Left lobe of liver (tissue), 2 donors: ENCODE measurements around the gene C8G. TPM values are rescaled to one million over a fixed set of nuclear protein-coding genes. Genes with fewer than 3 reads are reported as not detected.

Experiments used
- ATAC-seq: fragments of 200-7000 bp; cut with Tn5 transposase; one replicate; pipeline ENCODE4 v1.9.1; 2020; ENCODE audit warnings: mild to moderate bottlenecking, moderate library complexity
- DNase-seq: peaks from one replicate; pipeline ENCODE4 v3.0.0-alpha.2; 2020; ENCODE audit warnings: low spot score
- total RNA-seq: library from RNA; stranded (reverse); gene quantifications from one replicate; pipeline ENCODE4 v1.2.1, GENCODE V29; 2021
- donor health status: DM: no; HTN: no; CAD: no; lungs with moderate emphysema.
- donor health status: DM: no; HTN: yes; CAD: no.

C8G gene
- total RNA-seq, 1 donor from 2014 or later, result 411 TPM

- DNase-seq, result no peak
- no peak for ATAC-seq
These were observed 19.2 kb downstream of the C8G start for GRCh38 chr9:136964171-136964689.

GRCh38 chr9:136964833-136965422, 19.9 kb downstream of the C8G start:
- ATAC-seq (no peak), DNase-seq (no peak)

DNA sequence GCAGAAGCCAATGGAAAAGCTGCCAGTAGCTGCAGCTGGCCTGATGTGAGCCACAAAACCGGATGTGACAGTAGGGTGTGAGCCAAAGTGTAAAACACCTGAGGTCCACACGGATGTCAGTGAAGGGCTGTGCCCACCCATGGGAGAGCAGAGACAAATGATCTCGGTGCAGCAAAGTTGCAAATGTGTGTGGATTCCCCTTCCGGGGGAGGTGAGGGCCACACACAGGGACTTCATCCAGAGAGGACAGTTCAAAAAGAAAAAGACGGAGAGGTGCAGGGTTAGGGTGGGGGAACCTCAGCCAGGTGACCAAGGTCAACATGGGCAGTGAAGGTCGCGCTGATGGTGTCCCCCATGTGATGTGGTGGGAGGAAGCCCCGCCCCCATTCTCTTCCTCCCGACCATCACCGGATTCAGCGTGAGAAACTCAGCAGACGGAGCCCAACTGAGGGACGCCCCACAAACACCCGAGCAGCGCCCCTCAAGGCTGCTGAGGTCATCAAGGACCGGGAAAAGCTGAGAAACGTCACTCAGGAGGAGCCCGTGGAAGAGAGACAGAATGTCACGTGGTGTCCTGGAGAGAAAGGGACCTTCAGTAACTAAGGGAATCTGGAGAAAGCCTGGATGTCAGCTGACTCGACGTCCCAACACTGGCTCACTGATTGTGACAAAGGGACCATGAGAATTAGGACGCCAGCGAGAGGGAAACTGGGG, 20.9 kb downstream of the C8G start:
- ATAC-seq, result no peak
- no peak for DNase-seq

DNA sequence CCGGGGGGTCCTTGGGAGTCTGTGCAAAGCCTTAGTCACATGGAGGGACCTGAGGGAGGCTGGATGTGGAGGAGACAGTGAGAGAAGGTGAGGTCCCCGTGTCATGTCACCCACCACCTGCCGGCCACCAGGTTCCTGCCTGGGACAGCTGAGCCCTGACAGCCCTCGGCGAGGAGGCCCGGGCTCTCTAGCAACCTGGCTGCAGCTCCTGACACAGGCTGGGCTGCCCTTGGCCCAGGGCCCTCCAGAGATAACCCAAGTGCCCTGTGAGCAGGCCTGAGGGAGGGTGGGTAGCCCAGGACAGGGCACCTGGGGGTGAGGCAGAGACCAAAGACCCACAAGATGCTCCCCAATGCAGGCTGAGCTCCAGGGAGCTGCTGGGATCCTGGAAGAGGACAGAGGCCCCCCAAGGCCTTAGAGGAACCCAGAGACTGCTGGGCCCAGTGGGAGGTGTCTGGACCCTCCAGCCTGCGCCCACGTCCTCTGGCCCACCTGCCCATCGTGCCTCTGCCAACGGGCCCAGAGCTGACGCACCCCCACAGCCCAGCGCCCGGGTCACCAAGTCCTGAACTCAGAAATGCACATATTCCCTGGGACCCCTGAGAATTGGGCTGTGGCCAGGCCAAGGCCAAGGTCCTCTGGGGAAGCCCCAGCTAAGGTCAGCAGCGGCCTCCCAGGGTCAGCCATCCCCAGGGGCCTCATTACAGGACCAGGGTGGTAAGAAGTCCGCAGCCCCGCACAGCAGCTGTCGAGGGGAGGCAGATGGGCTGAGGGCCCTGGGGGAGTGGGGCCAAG, 23.5 kb downstream of the C8G start:
- peak; percentile 31 for ATAC-seq
- no peak for DNase-seq

DNA sequence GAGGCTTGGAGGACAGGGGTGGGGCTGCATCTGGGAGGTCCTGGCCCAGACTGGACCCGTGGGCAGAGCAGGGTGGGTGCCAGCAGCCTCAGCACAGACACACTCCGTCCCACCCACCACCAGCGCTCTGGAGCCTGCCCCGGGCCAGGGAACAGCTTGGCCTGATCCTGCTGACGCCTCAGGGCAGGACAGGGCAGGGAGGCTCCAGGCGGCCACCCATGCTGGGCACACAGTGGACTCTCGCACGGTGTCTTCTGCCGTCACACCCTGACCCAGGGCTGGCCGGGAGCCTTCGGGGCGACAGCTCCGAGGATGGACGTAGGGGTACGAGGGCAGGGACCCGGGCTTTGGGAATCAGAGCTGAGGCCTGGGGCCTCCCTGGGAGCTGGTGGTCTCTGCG, 24.1 kb downstream of the C8G start:
- DNase-seq (no peak), ATAC-seq (peak; percentile 19)

- no peak for DNase-seq
- ATAC-seq, result no peak
These were observed 24.7 kb downstream of the C8G start for GRCh38 chr9:136969774-136970173.

DNA sequence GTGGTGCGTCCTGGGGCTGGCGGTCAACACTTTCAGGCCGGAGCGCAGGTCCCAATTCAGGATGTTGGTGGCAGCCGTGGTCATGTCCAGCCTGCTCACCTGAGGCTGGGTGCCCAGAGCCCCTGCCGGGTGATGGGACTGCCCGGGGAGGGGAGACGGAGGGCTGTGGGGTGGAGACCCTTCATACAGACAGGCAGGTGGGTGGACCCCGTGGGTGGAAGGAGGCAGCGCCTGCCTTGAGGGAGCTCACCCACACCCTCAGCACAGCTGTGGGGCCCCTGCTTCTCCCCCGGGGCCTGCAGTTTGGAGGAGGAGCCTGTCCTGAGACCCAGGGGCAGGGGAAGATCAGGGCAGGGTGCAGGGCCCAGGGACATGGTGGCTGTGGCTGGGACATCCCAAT, 25.3 kb downstream of the C8G start:
- DNase-seq (no peak), ATAC-seq (no peak)

DNA sequence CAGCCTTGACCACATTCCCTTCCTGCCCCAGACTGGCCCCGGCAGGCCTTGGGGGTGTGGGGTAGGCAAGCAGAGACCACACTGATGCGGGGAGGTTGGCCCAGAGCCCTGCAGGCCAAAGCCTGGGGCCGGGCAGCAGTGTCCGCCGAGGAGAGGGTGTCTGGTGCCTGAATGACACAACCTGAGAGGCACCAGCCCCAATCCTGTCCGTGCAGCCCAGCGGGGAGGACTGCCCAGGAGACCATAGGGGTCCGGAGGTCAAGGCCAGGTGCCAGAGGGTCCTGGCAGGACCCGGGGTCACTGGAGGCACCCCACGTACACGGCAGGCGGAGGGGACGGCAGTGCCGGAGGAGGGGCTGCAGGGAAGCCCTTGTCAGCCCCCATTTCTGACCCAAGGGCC, 26.7 kb downstream of the C8G start:
- ATAC-seq (no peak), DNase-seq (no peak)

- no peak for ATAC-seq
- DNase-seq, result no peak
These were observed 27.3 kb downstream of the C8G start for GRCh38 chr9:136972335-136972734.

DNA sequence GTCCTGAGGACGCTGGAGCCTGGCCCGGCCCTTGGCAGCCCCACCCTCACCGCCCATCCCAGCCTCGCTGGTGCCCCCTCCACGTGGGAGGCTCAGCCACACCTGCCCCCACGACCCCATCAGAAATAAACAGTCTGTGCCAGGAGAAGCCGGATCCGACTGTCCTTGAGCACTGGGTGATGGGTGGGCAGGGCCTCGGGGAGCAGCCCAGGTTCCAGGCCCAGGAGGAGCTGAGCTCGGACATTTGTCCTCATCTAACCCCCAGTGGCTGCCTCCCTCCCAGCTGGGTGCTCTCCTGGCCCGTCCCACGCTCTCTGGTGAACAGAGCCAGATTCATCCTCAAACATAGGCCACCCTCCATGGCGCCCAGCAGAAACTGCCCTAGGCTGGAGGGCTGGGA, 27.7 kb downstream of the C8G start:
- ATAC-seq (no peak), DNase-seq (no peak)

GRCh38 chr9:136973618-136974617, 28.9 kb downstream of the C8G start:
- DNase-seq (no peak), ATAC-seq (no peak)

DNA sequence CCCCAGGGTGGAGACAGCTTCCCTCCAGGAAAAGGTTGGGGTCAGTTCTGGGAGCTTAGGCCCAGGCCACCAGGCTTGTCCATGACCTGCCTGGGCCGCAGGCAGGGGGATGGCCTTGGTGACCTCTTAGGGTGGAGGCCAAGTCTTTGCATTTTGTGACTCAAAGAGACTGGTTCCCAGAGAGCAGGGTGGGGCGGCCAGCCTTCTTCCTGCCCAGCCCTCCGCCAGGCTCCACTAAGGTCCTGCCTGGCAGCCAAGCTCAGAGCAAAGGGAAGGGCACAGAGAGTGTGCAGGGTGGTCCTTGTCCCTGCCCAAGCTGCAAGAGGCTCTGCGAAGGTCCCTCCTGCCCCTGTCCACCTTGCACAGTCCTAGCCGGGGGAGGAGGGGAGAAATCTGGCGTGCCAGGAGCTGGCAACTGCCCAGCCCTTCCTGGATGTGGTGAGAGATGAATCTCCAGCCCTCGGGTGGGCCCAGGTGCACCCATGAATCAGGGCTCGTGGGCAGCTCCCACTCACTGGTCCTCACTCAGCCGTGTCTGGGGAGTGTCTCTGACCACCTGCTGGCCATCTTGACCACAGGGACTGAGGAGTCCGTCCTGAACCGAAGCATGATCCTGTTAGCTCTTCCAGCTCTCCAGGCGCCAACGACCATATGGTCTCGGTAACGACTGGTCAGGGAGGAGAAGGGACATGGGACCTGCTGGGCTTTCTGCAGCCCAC, 29.9 kb downstream of the C8G start:
- ATAC-seq (no peak), DNase-seq (no peak)

DNA sequence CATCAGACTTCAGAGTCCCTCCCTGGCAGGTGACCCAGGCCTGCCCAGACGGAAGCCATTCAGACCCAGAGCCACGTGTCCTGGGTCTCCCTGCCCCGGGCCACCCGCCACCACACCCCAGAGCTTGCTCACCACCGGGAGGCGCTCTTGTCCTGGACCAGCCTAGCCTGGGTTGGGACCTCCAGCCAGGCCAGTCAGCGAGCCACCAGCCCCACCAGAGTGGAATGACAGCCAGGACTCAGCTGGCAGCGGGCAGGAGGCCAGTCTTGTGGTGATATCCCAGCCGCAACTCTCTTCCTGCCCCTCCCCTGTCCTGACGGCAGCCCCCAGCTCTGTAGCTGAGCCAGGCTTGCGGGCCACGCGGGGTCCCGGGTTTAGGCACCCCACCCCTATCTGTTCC, 30.6 kb downstream of the C8G start:
- ATAC-seq (no peak), DNase-seq (no peak)

GRCh38 chr9:136977223-136977622, 32.2 kb downstream of the C8G start, which contains the start of gene PTGDS:
Gene PTGDS, plus strand, starts transcription at chr9:136977504. Its CDS starts 75 bp downstream, at chr9:136977579.
- DNase-seq (no peak), ATAC-seq (no peak)

DNA sequence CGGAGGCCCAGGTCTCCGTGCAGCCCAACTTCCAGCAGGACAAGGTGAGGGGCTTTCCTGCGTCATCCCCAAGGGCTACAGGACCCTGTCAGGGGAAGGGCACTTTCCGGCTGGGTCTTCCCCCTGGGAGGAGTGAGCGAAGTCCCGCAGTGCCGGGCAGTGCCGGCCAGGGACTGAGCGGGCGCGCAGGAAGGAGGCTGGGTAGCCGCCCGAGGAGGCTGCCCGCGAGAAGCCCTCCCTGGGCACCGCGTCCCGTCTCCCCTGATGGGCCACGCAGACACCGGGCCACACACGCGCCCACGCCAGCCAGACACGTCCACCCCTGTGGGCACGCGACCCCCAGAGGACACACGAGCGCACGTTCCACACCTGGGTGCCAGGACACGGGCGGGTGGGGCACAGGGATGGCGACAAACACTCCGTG, 32.6 kb downstream of the C8G start:
- ATAC-seq (no peak), DNase-seq (no peak)

GRCh38 chr9:136978073-136978864, 33.2 kb downstream of the C8G start:
- peak; percentile 56 for ATAC-seq
- no peak for DNase-seq

- ATAC-seq, result no peak
- no peak for DNase-seq
These were observed 34.0 kb downstream of the C8G start for GRCh38 chr9:136978865-136979544.
